Upper lobe of left lung (tissue), 4 donors: ENCODE results near the gene UGT1A10.

Experiments used
- CTCF ChIP-seq, 6 experiments: fragments of 450-650 bp in 4 of 6; fragments of 200-600 bp in 2 of 6; sonication (generic) in 2 of 6; IDR thresholded peaks; one replicate each; pipeline ENCODE4 v1.5.1; 2016 to 2019; ENCODE audit warnings: antibody characterized with exemption in 6 of 6
- EP300 ChIP-seq, 4 donors: sonication (generic); formaldehyde crosslinking; IDR thresholded peaks; one replicate each; pipeline ENCODE4 v1.5.1; 2017; ENCODE audit warnings: antibody characterized with exemption in 4 of 4, control low read depth in 2 of 4
- POLR2AphosphoS5 ChIP-seq, 2 donors: sonication (generic); formaldehyde crosslinking; IDR thresholded peaks; one replicate each; pipeline ENCODE4 v1.5.1; 2017; ENCODE audit warnings: antibody characterized with exemption in 2 of 2

- TF ChIP-seq CTCF (IDR thresholded peaks at IDR 0.05), result no peak
- TF ChIP-seq EP300 (IDR thresholded peaks at IDR 0.05), result no peak
- no peak for TF ChIP-seq POLR2AphosphoS5 (IDR thresholded peaks at IDR 0.05)
Observed at GRCh38 chr2:233686928-233687327, 50.7 kb downstream of the UGT1A10 start.
